ENCODE measurements around the gene TMEM8B.

GRCh38 chr9:35806101-35806500, 22.9 kb upstream of the TMEM8B start:
- TF ChIP-seq CTCF (IDR thresholded peaks at IDR 0.05): no peak
- no peak for TF ChIP-seq POLR2A (IDR thresholded peaks at IDR 0.05)

All from lower leg skin (tissue), 3 donors.